Parathyroid adenoma (tissue), 2 donors: ENCODE data around the gene MBP.

Experiments used
- H2AFZ ChIP-seq: fragments of 300-600 bp; sonication (generic); one replicate; pipeline ENCODE4 v1.7.0; 2017; ENCODE audit warnings: antibody characterized with exemption, mild to moderate bottlenecking
- H3K27ac ChIP-seq: fragments of 300-600 bp; sonication (generic); one replicate; pipeline ENCODE4 v1.7.0; 2017
- H3K27me3 ChIP-seq: fragments of 300-600 bp; sonication (generic); one replicate; pipeline ENCODE4 v1.7.0; 2017; ENCODE audit warnings: low read length; ENCODE audit not compliant: control insufficient read depth, insufficient read depth
- H3K36me3 ChIP-seq: fragments of 300-600 bp; sonication (generic); one replicate; pipeline ENCODE4 v1.7.0; 2017; ENCODE audit warnings: low read length; ENCODE audit not compliant: control insufficient read depth, insufficient read depth
- H3K4me1 ChIP-seq: fragments of 300-600 bp; sonication (generic); one replicate; pipeline ENCODE4 v1.7.0; 2017; ENCODE audit warnings: control low read depth
- H3K4me2 ChIP-seq: fragments of 300-600 bp; sonication (generic); one replicate; pipeline ENCODE4 v1.7.0; 2017; ENCODE audit warnings: low read length
- H3K4me3 ChIP-seq: fragments of 300-600 bp; sonication (generic); one replicate; pipeline ENCODE4 v1.7.0; 2017; ENCODE audit warnings: low read depth, low read length
- H3K79me2 ChIP-seq: fragments of 300-600 bp; sonication (generic); one replicate; pipeline ENCODE4 v1.7.0; 2017; ENCODE audit warnings: control low read depth
- H3K9ac ChIP-seq: fragments of 300-600 bp; sonication (generic); one replicate; pipeline ENCODE4 v1.7.0; 2017; ENCODE audit warnings: mild to moderate bottlenecking
- H3K9me3 ChIP-seq: fragments of 300-600 bp; sonication (generic); one replicate; pipeline ENCODE4 v1.7.0; 2017; ENCODE audit warnings: low read length; ENCODE audit not compliant: control insufficient read depth
- CTCF ChIP-seq: fragments of 300-600 bp; sonication (generic); IDR thresholded peaks from one replicate; pipeline ENCODE4 v1.7.0; 2017; ENCODE audit warnings: antibody characterized with exemption, mild to moderate bottlenecking
- donor health status: primary hyperparathyroidism.

Gene MBP

GRCh38 chr18:77136871-77137665 is 4.5 kb upstream of the MBP start:
- no peak overlapping the region for H3K4me2 ChIP-seq
- H3K4me3 ChIP-seq: no peak overlapping the region
- H3K79me2 ChIP-seq: no peaks in the 10 kb centered on the region
- no peaks in the 10 kb centered on the region for H3K27me3 ChIP-seq
- H3K4me1 ChIP-seq: peaks cover 18% of the 10 kb centered on the region
- no peak overlapping the region for H2AFZ ChIP-seq
- TF ChIP-seq CTCF: no peak
- no peak overlapping the region for H3K9ac ChIP-seq
- no peak overlapping the region for H3K27ac ChIP-seq
- no peaks in the 10 kb centered on the region for H3K36me3 ChIP-seq
- H3K9me3 ChIP-seq: no peaks in the 10 kb centered on the region

- Histone ChIP-seq H3K27ac (no peak overlapping the region), H3K36me3 (no peaks in the 10 kb centered on the region), H3K79me2 (peaks cover 5% of the 10 kb centered on the region), H3K9me3 (no peaks in the 10 kb centered on the region), H3K4me3 (no peak overlapping the region), H3K4me2 (no peak overlapping the region), H3K9ac (no peak overlapping the region), H3K27me3 (no peaks in the 10 kb centered on the region), H2AFZ (no peak overlapping the region), H3K4me1 (peaks cover 18% of the 10 kb centered on the region)
- TF ChIP-seq CTCF: no peak
Observed at GRCh38 chr18:77136076-77136718, 3.6 kb upstream of the MBP start.

GRCh38 chr18:77135339-77136075 is 2.9 kb upstream of the MBP start:
- no peaks in the 10 kb centered on the region for H3K27me3 ChIP-seq

GRCh38 chr18:77134611-77135010 is 2.0 kb upstream of the MBP start:
- Histone ChIP-seq H3K79me2 (peaks cover 15% of the 10 kb centered on the region), H3K4me2 (no peak overlapping the region), H3K9me3 (no peaks in the 10 kb centered on the region), H3K4me3 (no peak overlapping the region), H2AFZ (no peak overlapping the region), H3K27me3 (no peaks in the 10 kb centered on the region), H3K27ac (peak overlapping the region; percentile 98), H3K4me1 (peaks cover 21% of the 10 kb centered on the region), H3K36me3 (no peaks in the 10 kb centered on the region), H3K9ac (no peak overlapping the region)
- TF ChIP-seq CTCF: no peak

More at GRCh38 chr18:77135339-77136075, 2.9 kb upstream of the MBP start:
- H2AFZ ChIP-seq: no peak overlapping the region
- H3K36me3 ChIP-seq: no peaks in the 10 kb centered on the region
- H3K27ac ChIP-seq: no peak overlapping the region
- no peak overlapping the region for H3K4me2 ChIP-seq
- H3K79me2 ChIP-seq: peaks cover 9% of the 10 kb centered on the region
- no peak overlapping the region for H3K9ac ChIP-seq
- TF ChIP-seq CTCF: no peak
- no peaks in the 10 kb centered on the region for H3K9me3 ChIP-seq
- H3K4me1 ChIP-seq: peaks cover 14% of the 10 kb centered on the region
- no peak overlapping the region for H3K4me3 ChIP-seq
